Heart left ventricle (tissue), 13 donors: ENCODE measurements around the gene SERPINB8.

Experiments used
- POLR2A ChIP-seq, 2 donors: fragments of 450-650 bp; IDR thresholded peaks; one replicate each; pipeline ENCODE4 v1.6.1; 2017; ENCODE audit warnings: antibody characterized with exemption in 2 of 2, mild to moderate bottlenecking in 2 of 2, moderate library complexity in 2 of 2
- TF ChIP-seq, protein P1 (sequence below), 12 donors: fragments of 200-600 bp; sonication (generic) in 4 of 12; IDR thresholded peaks; one replicate each; pipeline versions ENCODE4 v1.5.0 to v1.8.0; 2018 to 2022; ENCODE audit warnings: antibody characterized with exemption in 12 of 12, mild to moderate bottlenecking in 5 of 12
- donor health status: ischemic (EF 13 %, LVEDD 7.1; RV severe dilation, severe dysfunction).
- donor health status: DM: no; HTN: yes; CAD: no.
- donor health status: DM: no; HTN: no; CAD: no.
- donor health status: ischemic (EF 25% LVEDD 6.9; RV normal size, moderate dysfunction).
- donor health status: ischemic (EF 25% LVEDD 5.7; RV mildly dilated, moderate dysfunction).
- donor health status: ischemic (EF 35%, LVEDD 5.7; RV mildly dilated, moderate dysfunction).
- donor health status: nonischemic (EF 11% LVEDD 7.7; RV severe dilation, severe dysfunction).
- donor health status: DM: yes; HTN: yes; CAD: no.
- donor health status: PGD.
- donor health status: ischemic (EF 29% LVEDD 5.4; RV normal size, mild dysfunction).
- donor health status: nonischemic (EF 23%, LVEDD 6.1; RV moderate dilation, normal function).

DNA sequence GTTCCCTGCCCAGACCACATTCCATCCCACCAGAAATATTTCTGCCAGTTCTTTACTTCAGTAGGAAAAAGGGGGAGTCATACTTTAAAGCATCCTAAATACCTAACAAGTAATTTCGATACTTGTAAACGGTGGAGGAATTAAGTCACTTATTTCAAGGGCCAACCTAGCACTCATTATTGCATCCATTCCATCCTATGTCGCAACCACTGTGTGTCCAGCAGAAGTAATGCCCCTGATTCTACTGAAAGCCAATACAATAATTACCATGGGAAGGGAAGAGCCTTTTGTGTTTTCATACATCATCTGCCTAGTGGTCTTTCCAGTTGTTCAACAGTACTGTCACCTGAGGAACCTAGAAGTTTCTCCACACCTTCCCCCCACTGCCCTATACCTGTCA is 12.5 kb downstream of the SERPINB8 start:
- TF ChIP-seq, protein P1, sequence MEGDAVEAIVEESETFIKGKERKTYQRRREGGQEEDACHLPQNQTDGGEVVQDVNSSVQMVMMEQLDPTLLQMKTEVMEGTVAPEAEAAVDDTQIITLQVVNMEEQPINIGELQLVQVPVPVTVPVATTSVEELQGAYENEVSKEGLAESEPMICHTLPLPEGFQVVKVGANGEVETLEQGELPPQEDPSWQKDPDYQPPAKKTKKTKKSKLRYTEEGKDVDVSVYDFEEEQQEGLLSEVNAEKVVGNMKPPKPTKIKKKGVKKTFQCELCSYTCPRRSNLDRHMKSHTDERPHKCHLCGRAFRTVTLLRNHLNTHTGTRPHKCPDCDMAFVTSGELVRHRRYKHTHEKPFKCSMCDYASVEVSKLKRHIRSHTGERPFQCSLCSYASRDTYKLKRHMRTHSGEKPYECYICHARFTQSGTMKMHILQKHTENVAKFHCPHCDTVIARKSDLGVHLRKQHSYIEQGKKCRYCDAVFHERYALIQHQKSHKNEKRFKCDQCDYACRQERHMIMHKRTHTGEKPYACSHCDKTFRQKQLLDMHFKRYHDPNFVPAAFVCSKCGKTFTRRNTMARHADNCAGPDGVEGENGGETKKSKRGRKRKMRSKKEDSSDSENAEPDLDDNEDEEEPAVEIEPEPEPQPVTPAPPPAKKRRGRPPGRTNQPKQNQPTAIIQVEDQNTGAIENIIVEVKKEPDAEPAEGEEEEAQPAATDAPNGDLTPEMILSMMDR (IDR thresholded peaks at IDR 0.05), result no peak
- TF ChIP-seq POLR2A (IDR thresholded peaks at IDR 0.05), result no peak
